DMS153 treated with DMSO at 0.1 percent for 48 hours (cell line): Measurements from ENCODE around the gene CSTPP1.
"Not testable (repeated sequence)": the region's sequence is repeated elsewhere in the genome, so short reads cannot be mapped to it uniquely, and the experiment has no call there.

Experiments used
- DNase-seq: peaks from one replicate; lab custom pipeline; 2025; ENCODE audit not compliant: unreplicated experiment; lab: John Stamatoyannopoulos, UW

CSTPP1 gene

GRCh38 chr11:47189100-47189834 lies 252.7 kb downstream of the CSTPP1 start:
- DNase-seq: no peak

- DNase-seq: not testable (repeated sequence)
These were observed 254.6 kb downstream of the CSTPP1 start for GRCh38 chr11:47191137-47191536.

GRCh38 chr11:47192111-47192510 lies 255.6 kb downstream of the CSTPP1 start:
- no peak for DNase-seq

GRCh38 chr11:47198161-47198560 lies 261.6 kb downstream of the CSTPP1 start:
- DNase-seq: not testable (repeated sequence)

GRCh38 chr11:47201015-47201414 lies 264.5 kb downstream of the CSTPP1 start:
- no peak for DNase-seq

- DNase-seq: no peak
These were observed 266.0 kb downstream of the CSTPP1 start for GRCh38 chr11:47202576-47202975.

- DNase-seq: no peak
These were observed 268.1 kb downstream of the CSTPP1 start for GRCh38 chr11:47204637-47204989.

GRCh38 chr11:47206577-47206976 lies 270.0 kb downstream of the CSTPP1 start:
- not testable (repeated sequence) for DNase-seq

GRCh38 chr11:47207459-47207858 lies 270.9 kb downstream of the CSTPP1 start:
- no peak for DNase-seq

- DNase-seq: not testable (repeated sequence)
These were observed 271.5 kb downstream of the CSTPP1 start for GRCh38 chr11:47208008-47208552.

- DNase-seq: no peak
These were observed 272.1 kb downstream of the CSTPP1 start for GRCh38 chr11:47208628-47209027.
